K562 (cell line): Measurements from ENCODE around the gene LIAS. TPM values are rescaled to one million over a fixed set of nuclear protein-coding genes. Genes with fewer than 3 reads are reported as not detected.

ENCODE experiments used
- ATAC-seq: fragments of 200-7000 bp; cut with Tn5 transposase; 3 replicates; pipeline ENCODE4 v1.9.1; 2020; ENCODE audit warnings: moderate library complexity
- BruUV-seq: library from RNA; stranded (reverse); fragments of 400-500 nt; replicated peaks from 2 replicates; lab custom pipeline; 2021; lab: Mats Ljungman, UMichigan
- CTCF ChIA-PET: fragments of 300-600 bp; formaldehyde crosslinking; extraction: SDS; loops from one replicate; lab custom pipeline; 2021; ENCODE audit warnings: low intra/inter-chr PET ratio; lab: Yijun Ruan, JAX
- POLR2A ChIA-PET: fragments of 300-600, 350-650 bp; sonication (Branson Sonifier 250); formaldehyde crosslinking; extraction: SDS; loops from one replicate; lab custom pipeline; 2021; ENCODE audit warnings: antibody characterized with exemption, inconsistent platforms; lab: Yijun Ruan, JAX
- DNase-seq, 4 experiments: peaks; one replicate each; pipeline versions ENCODE4 v3.0.0 to v3.0.0-alpha.2; 2011 to 2018; ENCODE audit warnings: low spot score in 3 of 4, mixed read lengths in 3 of 4; ENCODE audit errors: extremely low read depth in 1 of 4
- FAIRE-seq: peaks from 2 replicates; lab custom pipeline; 2011; peaks lifted over from hg19 to GRCh38; lab: Jason Lieb, UNC
- H2AFZ ChIP-seq: 2 replicates; pipeline ENCODE4 v1.6.0; 2011; ENCODE audit warnings: low read depth, low read length, control low read depth, inconsistent platforms
- H3K27ac ChIP-seq: fragments of 200-600 bp; 3 replicates; pipeline ENCODE4 v1.8.0; 2011; ENCODE audit warnings: low read depth, mild to moderate bottlenecking, control low read depth, inconsistent platforms, low read length, moderate library complexity, mixed read lengths; ENCODE audit errors: extremely low read depth
- H3K27me3 ChIP-seq, 2 experiments: fragments of 300-600 bp in 1 of 2; 2 replicates in 1 of 2; 3 replicates in 1 of 2; pipeline versions ENCODE4 v1.6.0 to v1.8.0; 2011; ENCODE audit warnings: inconsistent platforms in 2 of 2, low read length in 2 of 2, mild to moderate bottlenecking in 1 of 2, mixed read lengths in 1 of 2, moderate library complexity in 1 of 2; ENCODE audit not compliant: control insufficient read depth in 2 of 2, insufficient read depth in 2 of 2
- H3K36me3 ChIP-seq: fragments of 300-600 bp; 3 replicates; pipeline ENCODE4 v1.8.0; 2011; ENCODE audit warnings: mild to moderate bottlenecking, low read length, inconsistent platforms; ENCODE audit not compliant: control insufficient read depth, insufficient read depth
- H3K4me1 ChIP-seq, 2 experiments: fragments of 200-600 bp in 1 of 2; replicated peaks in 1 of 2; 2 replicates in 1 of 2; 3 replicates in 1 of 2; pipeline versions ENCODE4 v1.5.1 to v1.8.0; 2011; ENCODE audit warnings: inconsistent platforms in 2 of 2, low read length in 2 of 2, mild to moderate bottlenecking in 1 of 2, mixed read lengths in 1 of 2, moderate library complexity in 1 of 2; ENCODE audit not compliant: control insufficient read depth in 2 of 2, insufficient read depth in 2 of 2
- H3K4me2 ChIP-seq: 2 replicates; pipeline ENCODE4 v1.6.1; 2011; ENCODE audit warnings: low read length, control low read depth, inconsistent platforms, mixed read lengths; ENCODE audit not compliant: insufficient read depth
- H3K4me3 ChIP-seq: fragments of 200-600 bp; sonication (generic), shearing (Covaris generic); 2 replicates; pipeline ENCODE4 v1.5.1; 2016; ENCODE audit warnings: control low read depth, inconsistent platforms
- H3K79me2 ChIP-seq: fragments of 200-600 bp; 3 replicates; pipeline ENCODE4 v1.8.0; 2011; ENCODE audit warnings: low read length, inconsistent platforms; ENCODE audit not compliant: control insufficient read depth, insufficient read depth
- H3K9ac ChIP-seq, 2 experiments: 2 replicates each; pipeline versions ENCODE4 v1.6.0 to v1.6.1; 2011; ENCODE audit warnings: low read depth in 2 of 2, low read length in 2 of 2, control low read depth in 1 of 2, inconsistent platforms in 1 of 2, mild to moderate bottlenecking in 1 of 2, mixed read lengths in 1 of 2; ENCODE audit not compliant: insufficient read depth in 1 of 2
- H3K9me1 ChIP-seq: one replicate; pipeline ENCODE4 v1.6.0; 2011; ENCODE audit warnings: inconsistent platforms, mild to moderate bottlenecking, low read length, moderate library complexity; ENCODE audit not compliant: control insufficient read depth, insufficient read depth
- H3K9me3 ChIP-seq: replicated peaks from 2 replicates; pipeline ENCODE4 v1.5.1; 2011; ENCODE audit warnings: low read depth, low read length, inconsistent platforms; ENCODE audit not compliant: control insufficient read depth, insufficient read depth
- H4K20me1 ChIP-seq: replicated peaks from 2 replicates; pipeline ENCODE4 v1.6.1; 2011; ENCODE audit warnings: low read length, inconsistent platforms, mixed read lengths; ENCODE audit not compliant: control insufficient read depth, insufficient read depth
- ARID1B ChIP-seq: fragments of 450-650 bp; IDR thresholded peaks from 2 replicates; pipeline ENCODE4 v1.6.1; 2016; ENCODE audit warnings: antibody characterized with exemption, mild to moderate bottlenecking, inconsistent platforms
- CEBPG ChIP-seq, 3 experiments: fragments of 200-800 bp in 1 of 3; sonication (Bioruptor generic) in 1 of 3; sonication (generic) in 1 of 3; formaldehyde crosslinking in 1 of 3; IDR thresholded peaks in 2 of 3; conservative IDR thresholded peaks in 1 of 3; 2 replicates each; pipeline versions ENCODE4 v1.6.1 to v1.8.0; 2016 to 2022; ENCODE audit warnings: missing compliant biosample characterization in 2 of 3, missing genetic modification characterization in 2 of 3, mild to moderate bottlenecking in 1 of 3, missing genetic modification reagents in 1 of 3
- CHD4 ChIP-seq: fragments of 200-600 bp; sonication (generic); IDR thresholded peaks from 3 replicates; pipeline ENCODE4 v1.6.1; 2012; ENCODE audit warnings: low read depth, mild to moderate bottlenecking, mixed read lengths, low read length, inconsistent platforms; ENCODE audit not compliant: insufficient read depth, insufficient replicate concordance, poor library complexity, severe bottlenecking
- COPS2 ChIP-seq: fragments of 450-650 bp; conservative IDR thresholded peaks from 2 replicates; pipeline ENCODE4 v1.6.1; 2016; ENCODE audit warnings: mild to moderate bottlenecking, moderate library complexity
- GABPB1 ChIP-seq: sonication (generic); formaldehyde crosslinking; IDR thresholded peaks from 2 replicates; pipeline ENCODE4 v1.8.0; 2022; ENCODE audit warnings: mild to moderate bottlenecking, missing genetic modification reagents
- HNRNPH1 ChIP-seq: fragments of 200-400 bp; formaldehyde crosslinking; optimal IDR thresholded peaks from 2 replicates; pipeline ENCODE3; 2017; ENCODE audit warnings: low read depth, mild to moderate bottlenecking, low read length, moderate library complexity
- PTTG1 ChIP-seq: fragments of 450-650 bp; IDR thresholded peaks from 2 replicates; pipeline ENCODE4 v1.6.1; 2016; ENCODE audit warnings: low read depth, mild to moderate bottlenecking, missing genetic modification characterization, missing compliant biosample characterization
- ZBTB17 ChIP-seq: fragments of 450-650 bp; formaldehyde crosslinking; IDR thresholded peaks from 2 replicates; pipeline ENCODE4 v1.4.0; 2020; ENCODE audit warnings: mild to moderate bottlenecking
- WGBS: fragments of 100-300 bp; shearing (Covaris generic); methylation state at CpG from one replicate; pipeline ENCODE4 v1.1.6; 2016; ENCODE audit warnings: low coverage, mixed read lengths; ENCODE audit not compliant: insufficient coverage; ENCODE audit errors: missing lambda C conversion rate; 5-methylcytosine and 5-hydroxymethylcytosine counted together
- in situ Hi-C: fragments of 300-500 bp; cut with MboI; formaldehyde crosslinking; loops from 4 replicates; pipeline ENCODE4 v1.15.0; 2018; ENCODE audit warnings: inconsistent platforms, mixed read lengths
- intact Hi-C: fragments of 100-400 bp; cut with micrococcal nuclease; formaldehyde crosslinking; loops from 2 replicates; pipeline ENCODE4 v1.14.2; 2022
- polyA plus RNA-seq, 8 experiments: library from polyadenylated mRNA; depleted of rRNA in 4 of 8; stranded (reverse) in 5 of 8; unstranded in 3 of 8; fragments of >200 nt; fragmentation: Nextera tagmentation in 2 of 8; fragmentation: Illumina TruSeq in 1 of 8; extraction: Ambion mirVana in 2 of 8; extraction: Trizol in 1 of 8; gene quantifications; 2 replicates each; pipeline versions ENCODE4 v1.2.1 to v1.2.3, GENCODE V29; 2011 to 2014; ENCODE audit warnings: inconsistent platforms in 1 of 8, missing spikeins in 1 of 8
- total RNA-seq, 7 experiments: library from RNA; depleted of rRNA in 6 of 7; stranded (reverse); fragments of >200 nt in 6 of 7; fragmentation: Illumina TruSeq in 2 of 7; extraction: Trizol in 2 of 7; gene quantifications; 2 replicates each; pipeline versions ENCODE4 v1.2.1 to v1.2.3, GENCODE V29; 2011 to 2021; ENCODE audit warnings: low replicate concordance in 1 of 7
- TF ChIP-seq, protein P1 (sequence below): fragments of 450-650 bp; IDR thresholded peaks from 2 replicates; pipeline ENCODE4 v1.6.1; 2016; ENCODE audit warnings: mild to moderate bottlenecking, moderate library complexity

LIAS gene
- total and polyA plus RNA-seq, 9 of the 15 experiments (the other 6 are each of a cell fraction or from before 2014, with no cell fraction given): 21.9 to 57.1 (median 42.1) TPM

DNA sequence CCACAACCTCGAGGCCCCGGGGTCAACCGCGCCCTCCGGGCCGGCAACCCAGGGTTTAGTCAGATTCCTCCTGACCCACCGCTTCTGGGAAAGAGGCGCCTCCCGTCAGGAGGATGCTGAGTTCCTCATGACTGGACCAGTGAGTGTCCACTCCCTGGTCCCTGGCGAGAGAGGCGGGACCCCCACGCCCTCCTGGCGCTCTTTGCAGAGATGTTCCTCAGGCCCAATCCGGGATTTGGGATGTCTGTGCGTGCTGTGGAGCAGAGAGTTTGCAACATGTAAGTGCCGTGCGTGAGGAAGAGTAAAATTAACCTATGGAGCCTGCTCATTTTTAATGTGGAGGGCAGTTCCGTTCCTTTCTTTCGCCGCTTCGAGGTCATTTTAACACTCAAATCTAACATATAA is 69.2 kb downstream of the LIAS start:
- Histone ChIP-seq H3K4me3 (peak overlapping the region; percentile 81), H3K4me1 (peaks cover 5 to 20% of the 10 kb centered on the region in 2 experiments; a peak in 4 of 5 replicates), H3K9me1 (no peaks in the 10 kb centered on the region), H3K27me3 (no peaks in the 10 kb centered on the region), H3K4me2 (peak overlapping the region; percentile 96), H3K27ac (peak overlapping the region; percentile 83), H3K36me3 (0 out of 3 replicates have a peak, but pooled peaks cover 2% of the 10 kb centered on the region), H3K9ac (peak overlapping the region; percentile 75 to 98), H3K79me2 (peaks cover 25% of the 10 kb centered on the region), H3K9me3 (peaks cover 12% of the 10 kb centered on the region), H2AFZ (peak overlapping the region; percentile 82), H4K20me1 (no peaks in the 10 kb centered on the region)
- BruUV-seq: TSS peak; percentile 80
- peak; percentile 49 for ATAC-seq
- in situ Hi-C loops: no loop called here
- 5% methylated on average over 21 of the region's 21 CpGs for WGBS
- CTCF ChIA-PET: no interaction called here
- no peak for FAIRE-seq
- DNase-seq: no peak
- intact Hi-C loops: loop anchor here (1.0 to 5.0 kb wide), 2 partner anchors 61 to 449 kb away; partner anchors contain the start of gene PDS5A
- POLR2A ChIA-PET: interaction anchor here (1.0 to 1.6 kb wide), 5 partner anchors 8 to 322 kb away, joined by 3 to 5 read pairs (median 3); no protein-coding TSS in a partner anchor
- TF ChIP-seq ZBTB17 (CRISPR knock-in tag): peak; percentile 1; the same call in 1 of the 2 replicates
- TF ChIP-seq, protein P1, sequence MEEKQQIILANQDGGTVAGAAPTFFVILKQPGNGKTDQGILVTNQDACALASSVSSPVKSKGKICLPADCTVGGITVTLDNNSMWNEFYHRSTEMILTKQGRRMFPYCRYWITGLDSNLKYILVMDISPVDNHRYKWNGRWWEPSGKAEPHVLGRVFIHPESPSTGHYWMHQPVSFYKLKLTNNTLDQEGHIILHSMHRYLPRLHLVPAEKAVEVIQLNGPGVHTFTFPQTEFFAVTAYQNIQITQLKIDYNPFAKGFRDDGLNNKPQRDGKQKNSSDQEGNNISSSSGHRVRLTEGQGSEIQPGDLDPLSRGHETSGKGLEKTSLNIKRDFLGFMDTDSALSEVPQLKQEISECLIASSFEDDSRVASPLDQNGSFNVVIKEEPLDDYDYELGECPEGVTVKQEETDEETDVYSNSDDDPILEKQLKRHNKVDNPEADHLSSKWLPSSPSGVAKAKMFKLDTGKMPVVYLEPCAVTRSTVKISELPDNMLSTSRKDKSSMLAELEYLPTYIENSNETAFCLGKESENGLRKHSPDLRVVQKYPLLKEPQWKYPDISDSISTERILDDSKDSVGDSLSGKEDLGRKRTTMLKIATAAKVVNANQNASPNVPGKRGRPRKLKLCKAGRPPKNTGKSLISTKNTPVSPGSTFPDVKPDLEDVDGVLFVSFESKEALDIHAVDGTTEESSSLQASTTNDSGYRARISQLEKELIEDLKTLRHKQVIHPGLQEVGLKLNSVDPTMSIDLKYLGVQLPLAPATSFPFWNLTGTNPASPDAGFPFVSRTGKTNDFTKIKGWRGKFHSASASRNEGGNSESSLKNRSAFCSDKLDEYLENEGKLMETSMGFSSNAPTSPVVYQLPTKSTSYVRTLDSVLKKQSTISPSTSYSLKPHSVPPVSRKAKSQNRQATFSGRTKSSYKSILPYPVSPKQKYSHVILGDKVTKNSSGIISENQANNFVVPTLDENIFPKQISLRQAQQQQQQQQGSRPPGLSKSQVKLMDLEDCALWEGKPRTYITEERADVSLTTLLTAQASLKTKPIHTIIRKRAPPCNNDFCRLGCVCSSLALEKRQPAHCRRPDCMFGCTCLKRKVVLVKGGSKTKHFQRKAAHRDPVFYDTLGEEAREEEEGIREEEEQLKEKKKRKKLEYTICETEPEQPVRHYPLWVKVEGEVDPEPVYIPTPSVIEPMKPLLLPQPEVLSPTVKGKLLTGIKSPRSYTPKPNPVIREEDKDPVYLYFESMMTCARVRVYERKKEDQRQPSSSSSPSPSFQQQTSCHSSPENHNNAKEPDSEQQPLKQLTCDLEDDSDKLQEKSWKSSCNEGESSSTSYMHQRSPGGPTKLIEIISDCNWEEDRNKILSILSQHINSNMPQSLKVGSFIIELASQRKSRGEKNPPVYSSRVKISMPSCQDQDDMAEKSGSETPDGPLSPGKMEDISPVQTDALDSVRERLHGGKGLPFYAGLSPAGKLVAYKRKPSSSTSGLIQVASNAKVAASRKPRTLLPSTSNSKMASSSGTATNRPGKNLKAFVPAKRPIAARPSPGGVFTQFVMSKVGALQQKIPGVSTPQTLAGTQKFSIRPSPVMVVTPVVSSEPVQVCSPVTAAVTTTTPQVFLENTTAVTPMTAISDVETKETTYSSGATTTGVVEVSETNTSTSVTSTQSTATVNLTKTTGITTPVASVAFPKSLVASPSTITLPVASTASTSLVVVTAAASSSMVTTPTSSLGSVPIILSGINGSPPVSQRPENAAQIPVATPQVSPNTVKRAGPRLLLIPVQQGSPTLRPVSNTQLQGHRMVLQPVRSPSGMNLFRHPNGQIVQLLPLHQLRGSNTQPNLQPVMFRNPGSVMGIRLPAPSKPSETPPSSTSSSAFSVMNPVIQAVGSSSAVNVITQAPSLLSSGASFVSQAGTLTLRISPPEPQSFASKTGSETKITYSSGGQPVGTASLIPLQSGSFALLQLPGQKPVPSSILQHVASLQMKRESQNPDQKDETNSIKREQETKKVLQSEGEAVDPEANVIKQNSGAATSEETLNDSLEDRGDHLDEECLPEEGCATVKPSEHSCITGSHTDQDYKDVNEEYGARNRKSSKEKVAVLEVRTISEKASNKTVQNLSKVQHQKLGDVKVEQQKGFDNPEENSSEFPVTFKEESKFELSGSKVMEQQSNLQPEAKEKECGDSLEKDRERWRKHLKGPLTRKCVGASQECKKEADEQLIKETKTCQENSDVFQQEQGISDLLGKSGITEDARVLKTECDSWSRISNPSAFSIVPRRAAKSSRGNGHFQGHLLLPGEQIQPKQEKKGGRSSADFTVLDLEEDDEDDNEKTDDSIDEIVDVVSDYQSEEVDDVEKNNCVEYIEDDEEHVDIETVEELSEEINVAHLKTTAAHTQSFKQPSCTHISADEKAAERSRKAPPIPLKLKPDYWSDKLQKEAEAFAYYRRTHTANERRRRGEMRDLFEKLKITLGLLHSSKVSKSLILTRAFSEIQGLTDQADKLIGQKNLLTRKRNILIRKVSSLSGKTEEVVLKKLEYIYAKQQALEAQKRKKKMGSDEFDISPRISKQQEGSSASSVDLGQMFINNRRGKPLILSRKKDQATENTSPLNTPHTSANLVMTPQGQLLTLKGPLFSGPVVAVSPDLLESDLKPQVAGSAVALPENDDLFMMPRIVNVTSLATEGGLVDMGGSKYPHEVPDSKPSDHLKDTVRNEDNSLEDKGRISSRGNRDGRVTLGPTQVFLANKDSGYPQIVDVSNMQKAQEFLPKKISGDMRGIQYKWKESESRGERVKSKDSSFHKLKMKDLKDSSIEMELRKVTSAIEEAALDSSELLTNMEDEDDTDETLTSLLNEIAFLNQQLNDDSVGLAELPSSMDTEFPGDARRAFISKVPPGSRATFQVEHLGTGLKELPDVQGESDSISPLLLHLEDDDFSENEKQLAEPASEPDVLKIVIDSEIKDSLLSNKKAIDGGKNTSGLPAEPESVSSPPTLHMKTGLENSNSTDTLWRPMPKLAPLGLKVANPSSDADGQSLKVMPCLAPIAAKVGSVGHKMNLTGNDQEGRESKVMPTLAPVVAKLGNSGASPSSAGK: peak; percentile 67
- TF ChIP-seq CEBPG (CRISPR knock-in tag; IDR thresholded peaks at IDR 0.05): peak; percentile 26; the same call in 1 of the 2 replicates
- TF ChIP-seq CEBPG (tag; conservative IDR thresholded peaks at IDR 0.05 in 1 of 2, IDR thresholded peaks at IDR 0.05 in 1 of 2): no peak
- TF ChIP-seq CHD4: no peak
- TF ChIP-seq GABPB1 (CRISPR knock-in tag): 0 out of 2 replicates have a peak, but pooled peaks have one; percentile 6
- 0 out of 2 replicates have a peak, but pooled peaks have one; percentile 6 for TF ChIP-seq ARID1B
- TF ChIP-seq PTTG1: no peak
- no peak for TF ChIP-seq HNRNPH1
- TF ChIP-seq COPS2: no peak
